Neutrophil (primary cell): ENCODE results near the gene SMIM29.

Source experiments
- H3K27ac ChIP-seq: fragments of 200-600 bp; sonication (generic); 2 replicates; pipeline ENCODE4 v1.5.1; 2016; ENCODE audit warnings: mild to moderate bottlenecking, moderate library complexity
- H3K27me3 ChIP-seq: fragments of 200-600 bp; sonication (generic); 2 replicates; pipeline ENCODE4 v1.6.0; 2016; ENCODE audit warnings: mild to moderate bottlenecking
- H3K36me3 ChIP-seq: fragments of 200-600 bp; sonication (generic); 2 replicates; pipeline ENCODE4 v1.5.1; 2017
- H3K4me1 ChIP-seq, 2 experiments: fragments of 200-600 bp in 1 of 2; sonication (generic) in 1 of 2; 1 replicate in 1 of 2; 2 replicates in 1 of 2; pipeline versions ENCODE4 v1.5.1 to v1.6.1; 2013 to 2016; ENCODE audit warnings: low read depth in 1 of 2, low read length in 1 of 2, mild to moderate bottlenecking in 1 of 2, moderate library complexity in 1 of 2; ENCODE audit not compliant: control insufficient read depth in 1 of 2, insufficient read depth in 1 of 2
- H3K4me3 ChIP-seq, 2 experiments: fragments of 200-600 bp in 1 of 2; sonication (generic) in 1 of 2; 1 replicate in 1 of 2; 2 replicates in 1 of 2; pipeline ENCODE4 v1.5.1; 2013 to 2016; ENCODE audit warnings: low read depth in 1 of 2, low read length in 1 of 2, mild to moderate bottlenecking in 1 of 2, moderate library complexity in 1 of 2
- H3K9me3 ChIP-seq: fragments of 200-600 bp; sonication (generic); 2 replicates; pipeline ENCODE4 v1.5.1; 2016
- TF ChIP-seq, protein P1 (sequence below): fragments of 200-600 bp; sonication (generic); IDR thresholded peaks from 2 replicates; pipeline ENCODE4 v1.5.1; 2016; ENCODE audit warnings: antibody characterized with exemption

SMIM29 gene

DNA sequence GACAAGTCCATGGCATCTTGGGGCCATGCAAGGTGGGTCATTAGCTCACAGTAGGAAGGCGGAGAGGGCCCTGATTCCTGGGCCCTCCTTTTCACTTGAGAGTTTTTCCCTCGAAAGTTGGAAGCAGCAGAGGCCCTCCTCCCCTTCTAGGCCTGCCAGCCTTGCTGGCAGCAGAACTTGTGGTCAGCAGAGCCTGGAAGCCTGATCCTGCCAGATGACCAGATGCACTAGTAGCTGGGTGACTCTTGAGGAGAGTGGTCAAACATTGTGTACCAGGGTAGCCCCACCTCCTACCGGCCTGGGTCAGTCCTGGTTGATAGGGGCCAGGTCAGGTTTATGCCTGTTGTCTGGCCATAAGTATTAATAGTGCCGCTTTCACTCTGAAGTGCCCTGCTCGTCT, 15.9 kb downstream of the SMIM29 start:
- H3K4me1 ChIP-seq = peaks cover 12 to 21% of the 10 kb centered on the region in 2 experiments
- H3K36me3 ChIP-seq = no peaks in the 10 kb centered on the region

DNA sequence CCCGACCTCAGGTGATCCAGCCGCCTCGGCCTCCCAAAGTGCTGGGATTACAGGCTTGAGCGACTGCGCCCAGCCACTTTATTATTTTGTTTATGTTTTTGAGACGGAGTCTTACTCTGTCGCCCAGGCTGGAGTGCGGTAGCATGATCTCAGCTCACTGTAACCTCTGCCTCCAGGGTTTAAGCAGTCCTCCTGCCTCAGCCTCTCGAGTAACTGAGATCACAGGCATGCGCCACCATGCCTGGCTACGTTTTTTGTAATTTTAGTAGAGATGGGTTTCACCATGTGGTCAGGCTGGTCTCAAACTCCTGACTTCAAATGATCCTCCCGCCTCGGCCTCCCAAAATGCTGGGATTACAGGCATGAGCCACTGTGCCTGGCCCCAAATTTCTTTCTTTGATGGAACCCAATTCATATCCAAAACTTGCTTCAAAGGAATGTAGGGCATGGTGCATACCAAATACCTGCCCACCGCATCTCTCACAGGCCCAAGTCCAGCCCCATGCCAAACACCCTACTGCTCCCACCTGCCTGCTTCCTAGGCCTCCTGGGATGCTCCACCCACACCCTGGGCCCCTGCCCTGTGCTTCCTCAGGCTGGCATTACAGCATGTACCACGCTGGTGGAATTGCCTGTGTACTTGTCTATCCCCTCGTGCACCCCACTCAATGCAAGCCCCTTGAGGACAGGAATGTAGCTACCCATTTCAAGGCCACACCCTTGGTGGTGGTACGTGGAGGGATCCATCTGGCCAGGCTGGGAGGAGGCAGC, 17.1 kb downstream of the SMIM29 start:
- H3K27ac ChIP-seq = no peak overlapping the region
- H3K9me3 ChIP-seq = no peaks in the 10 kb centered on the region
- TF ChIP-seq, protein P1, sequence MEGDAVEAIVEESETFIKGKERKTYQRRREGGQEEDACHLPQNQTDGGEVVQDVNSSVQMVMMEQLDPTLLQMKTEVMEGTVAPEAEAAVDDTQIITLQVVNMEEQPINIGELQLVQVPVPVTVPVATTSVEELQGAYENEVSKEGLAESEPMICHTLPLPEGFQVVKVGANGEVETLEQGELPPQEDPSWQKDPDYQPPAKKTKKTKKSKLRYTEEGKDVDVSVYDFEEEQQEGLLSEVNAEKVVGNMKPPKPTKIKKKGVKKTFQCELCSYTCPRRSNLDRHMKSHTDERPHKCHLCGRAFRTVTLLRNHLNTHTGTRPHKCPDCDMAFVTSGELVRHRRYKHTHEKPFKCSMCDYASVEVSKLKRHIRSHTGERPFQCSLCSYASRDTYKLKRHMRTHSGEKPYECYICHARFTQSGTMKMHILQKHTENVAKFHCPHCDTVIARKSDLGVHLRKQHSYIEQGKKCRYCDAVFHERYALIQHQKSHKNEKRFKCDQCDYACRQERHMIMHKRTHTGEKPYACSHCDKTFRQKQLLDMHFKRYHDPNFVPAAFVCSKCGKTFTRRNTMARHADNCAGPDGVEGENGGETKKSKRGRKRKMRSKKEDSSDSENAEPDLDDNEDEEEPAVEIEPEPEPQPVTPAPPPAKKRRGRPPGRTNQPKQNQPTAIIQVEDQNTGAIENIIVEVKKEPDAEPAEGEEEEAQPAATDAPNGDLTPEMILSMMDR = no peak
- no peaks in the 10 kb centered on the region for H3K27me3 ChIP-seq
- no peak overlapping the region for H3K4me3 ChIP-seq
- H3K4me1 ChIP-seq = peaks cover 14 to 24% of the 10 kb centered on the region in 2 experiments
- no peaks in the 10 kb centered on the region for H3K36me3 ChIP-seq

More for the DNA sequence above, 15.9 kb downstream of the SMIM29 start:
- no peak overlapping the region for H3K4me3 ChIP-seq
- no peaks in the 10 kb centered on the region for H3K9me3 ChIP-seq
- no peak overlapping the region for H3K27ac ChIP-seq
- TF ChIP-seq, protein P1 = no peak
- peaks cover 2% of the 10 kb centered on the region for H3K27me3 ChIP-seq

DNA sequence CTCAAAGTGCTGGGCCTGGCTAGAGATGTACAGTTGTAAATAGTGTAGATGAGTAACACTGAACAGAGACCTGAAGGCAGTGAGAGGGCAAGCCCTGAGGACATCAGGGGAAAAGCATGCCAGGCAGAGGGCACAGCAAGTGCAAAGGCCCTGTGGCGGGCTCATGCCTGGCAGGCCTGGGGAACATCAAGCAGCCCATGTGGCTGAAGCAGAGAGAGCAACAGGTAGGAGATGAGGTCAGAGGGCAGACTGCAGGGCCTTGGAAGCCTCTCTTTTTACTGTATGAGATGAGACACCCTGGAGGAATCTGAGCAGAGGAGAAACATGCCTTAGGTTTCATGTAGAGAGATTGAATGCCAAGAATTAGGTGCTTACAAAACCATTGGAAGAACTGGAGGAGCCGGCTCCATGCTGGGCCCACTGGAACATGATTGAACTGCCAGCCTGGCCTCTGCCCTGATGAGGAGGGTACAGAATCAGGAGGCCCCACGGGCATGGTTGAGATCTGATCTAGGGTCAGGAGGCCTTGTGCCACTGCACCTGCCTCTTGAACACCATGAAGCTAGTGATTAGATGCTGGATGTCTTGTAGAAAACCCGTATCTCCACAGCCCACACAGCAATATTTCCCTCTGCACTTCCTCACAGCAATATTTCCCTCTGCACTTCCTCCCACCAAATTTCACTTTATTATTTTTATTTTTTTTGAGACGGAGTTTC, 18.0 kb downstream of the SMIM29 start:
- TF ChIP-seq, protein P1 = no peak
- peak overlapping the region; percentile 38 for H3K27ac ChIP-seq
- H3K4me1 ChIP-seq = peaks cover 10 to 20% of the 10 kb centered on the region in 2 experiments
- H3K9me3 ChIP-seq = no peaks in the 10 kb centered on the region
- no peaks in the 10 kb centered on the region for H3K36me3 ChIP-seq
- no peak overlapping the region for H3K4me3 ChIP-seq
- no peaks in the 10 kb centered on the region for H3K27me3 ChIP-seq

DNA sequence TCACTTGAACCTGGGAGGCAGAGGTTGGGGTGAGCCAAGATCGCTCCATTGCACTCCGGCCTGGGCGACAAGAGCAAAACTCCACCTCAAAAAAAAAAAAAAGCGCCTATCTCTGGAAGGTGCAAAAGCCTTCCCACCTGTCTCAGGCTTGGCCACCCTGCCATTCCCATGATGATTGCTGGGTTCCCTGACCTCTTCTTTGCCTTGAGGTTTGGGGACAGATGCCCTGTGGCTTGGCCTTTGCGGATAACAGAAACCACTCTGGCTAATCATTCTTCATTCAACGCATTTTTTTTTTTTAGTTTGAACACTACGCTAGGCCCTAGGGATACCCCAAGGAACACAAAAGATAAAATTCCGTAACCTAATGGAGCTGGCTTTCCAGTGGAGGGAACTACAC, 18.9 kb downstream of the SMIM29 start:
- no peak overlapping the region for H3K27ac ChIP-seq
- peaks cover 6 to 11% of the 10 kb centered on the region in 2 experiments for H3K4me1 ChIP-seq
- no peaks in the 10 kb centered on the region for H3K9me3 ChIP-seq
- H3K36me3 ChIP-seq = no peaks in the 10 kb centered on the region
- TF ChIP-seq, protein P1 = no peak
- H3K4me3 ChIP-seq = no peak overlapping the region
- no peaks in the 10 kb centered on the region for H3K27me3 ChIP-seq

DNA sequence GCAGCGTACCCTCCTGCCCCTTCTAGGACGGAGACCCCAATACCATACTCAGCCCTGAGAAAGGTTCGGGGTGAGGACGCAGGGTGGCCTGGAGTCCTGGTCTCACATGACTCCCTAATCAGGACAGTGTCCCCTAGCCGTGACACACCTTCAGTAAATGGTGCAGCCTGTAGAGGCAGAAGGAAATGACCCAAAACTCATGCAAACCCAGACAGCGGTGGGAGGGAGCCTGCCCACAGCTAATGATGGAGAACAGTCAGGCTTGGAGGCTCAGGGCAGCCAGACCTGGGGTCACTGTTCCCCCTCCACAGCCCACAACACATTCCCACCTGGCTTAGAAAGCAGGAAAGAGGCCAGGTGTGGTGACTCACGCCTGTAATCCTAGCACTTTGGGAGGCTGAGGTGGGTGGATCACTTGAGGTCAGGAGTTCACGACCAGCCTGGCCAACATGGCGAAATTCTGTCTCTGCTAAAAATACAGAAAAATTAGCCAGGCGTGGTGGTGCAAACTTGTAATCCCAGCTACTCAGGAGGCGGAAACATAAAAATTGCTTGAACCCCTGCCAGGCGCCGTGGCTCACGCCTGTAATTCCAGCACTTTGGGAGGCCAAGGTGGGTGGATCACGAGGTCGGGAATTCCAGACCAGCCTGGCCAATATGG, 20.9 kb downstream of the SMIM29 start:
- H3K27me3 ChIP-seq = no peaks in the 10 kb centered on the region
- no peak overlapping the region for H3K4me3 ChIP-seq
- TF ChIP-seq, protein P1 = no peak
- H3K4me1 ChIP-seq = peaks cover 11 to 25% of the 10 kb centered on the region in 2 experiments
- H3K9me3 ChIP-seq = no peaks in the 10 kb centered on the region
- peak overlapping the region; percentile 5 for H3K27ac ChIP-seq
- H3K36me3 ChIP-seq = no peaks in the 10 kb centered on the region
